Measurements from ENCODE around the gene TEC.
A peak's percentile ranks its signal among the peaks of the same experiment; 100 is the strongest.
"Not testable (repeated sequence)": the region's sequence is repeated elsewhere in the genome, so short reads cannot be mapped to it uniquely, and the experiment has no call there.

Gene TEC

GRCh38 chr4:48187066-48187465, 82.6 kb downstream of the TEC start:
- H3K9me3 Mint-ChIP-seq (ENCODE audit: low read depth); H3K4me1 Mint-ChIP-seq (ENCODE audit: low read depth); H3K4me3 Mint-ChIP-seq; H3K36me3 Mint-ChIP-seq; H3K27me3 Mint-ChIP-seq; H3K27ac Mint-ChIP-seq: not testable (repeated sequence)

GRCh38 chr4:48186394-48186793, 83.2 kb downstream of the TEC start:
- not testable (repeated sequence) for H3K27me3 Mint-ChIP-seq; H3K36me3 Mint-ChIP-seq; H3K9me3 Mint-ChIP-seq (ENCODE audit: low read depth); H3K4me1 Mint-ChIP-seq (ENCODE audit: low read depth); H3K4me3 Mint-ChIP-seq; H3K27ac Mint-ChIP-seq

GRCh38 chr4:48184882-48185281, 84.8 kb downstream of the TEC start:
- H3K4me1 Mint-ChIP-seq (ENCODE audit: low read depth), result peaks cover 2% of the 10 kb centered on the region
- no peaks in the 10 kb centered on the region for H3K27me3 Mint-ChIP-seq
- no peak overlapping the region for H3K27ac Mint-ChIP-seq
- no peaks in the 10 kb centered on the region for H3K36me3 Mint-ChIP-seq
- H3K4me3 Mint-ChIP-seq, result no peak overlapping the region
- H3K9me3 Mint-ChIP-seq (ENCODE audit: low read depth), result no peaks in the 10 kb centered on the region

GRCh38 chr4:48180234-48180633, 89.4 kb downstream of the TEC start:
- Mint-ChIP-seq H3K4me1 (ENCODE audit: low read depth) (peaks cover 7% of the 10 kb centered on the region), H3K9me3 (ENCODE audit: low read depth) (no peaks in the 10 kb centered on the region), H3K27me3 (no peaks in the 10 kb centered on the region), H3K4me3 (no peak overlapping the region), H3K36me3 (peaks cover 3% of the 10 kb centered on the region), H3K27ac (no peak overlapping the region)

GRCh38 chr4:48178931-48179330, 90.7 kb downstream of the TEC start:
- H3K4me3 Mint-ChIP-seq, result no peak overlapping the region
- no peak overlapping the region for H3K27ac Mint-ChIP-seq
- H3K27me3 Mint-ChIP-seq, result no peaks in the 10 kb centered on the region
- H3K36me3 Mint-ChIP-seq, result peaks cover 3% of the 10 kb centered on the region
- no peaks in the 10 kb centered on the region for H3K9me3 Mint-ChIP-seq (ENCODE audit: low read depth)
- H3K4me1 Mint-ChIP-seq (ENCODE audit: low read depth), result peaks cover 10% of the 10 kb centered on the region

GRCh38 chr4:48175806-48176205, 93.8 kb downstream of the TEC start:
- Mint-ChIP-seq H3K27ac (peak overlapping the region; percentile 38), H3K9me3 (ENCODE audit: low read depth) (no peaks in the 10 kb centered on the region), H3K36me3 (peaks cover 7% of the 10 kb centered on the region), H3K4me3 (no peak overlapping the region), H3K4me1 (ENCODE audit: low read depth) (peaks cover 10% of the 10 kb centered on the region), H3K27me3 (no peaks in the 10 kb centered on the region)

- no peak overlapping the region for H3K27ac Mint-ChIP-seq
- peaks cover 10% of the 10 kb centered on the region for H3K4me1 Mint-ChIP-seq (ENCODE audit: low read depth)
- H3K4me3 Mint-ChIP-seq, result no peak overlapping the region
- no peaks in the 10 kb centered on the region for H3K27me3 Mint-ChIP-seq
- peaks cover 7% of the 10 kb centered on the region for H3K36me3 Mint-ChIP-seq
- H3K9me3 Mint-ChIP-seq (ENCODE audit: low read depth), result no peaks in the 10 kb centered on the region
Observed at GRCh38 chr4:48175328-48175727, 94.3 kb downstream of the TEC start.

GRCh38 chr4:48173056-48173991, 96.3 kb downstream of the TEC start:
- peaks cover 10% of the 10 kb centered on the region for H3K36me3 Mint-ChIP-seq
- no peak overlapping the region for H3K27ac Mint-ChIP-seq
- no peaks in the 10 kb centered on the region for H3K27me3 Mint-ChIP-seq
- no peaks in the 10 kb centered on the region for H3K9me3 Mint-ChIP-seq (ENCODE audit: low read depth)
- no peak overlapping the region for H3K4me3 Mint-ChIP-seq
- H3K4me1 Mint-ChIP-seq (ENCODE audit: low read depth), result peaks cover 7% of the 10 kb centered on the region

- no peak overlapping the region for H3K27ac Mint-ChIP-seq
- peaks cover 14% of the 10 kb centered on the region for H3K4me1 Mint-ChIP-seq (ENCODE audit: low read depth)
- no peaks in the 10 kb centered on the region for H3K9me3 Mint-ChIP-seq (ENCODE audit: low read depth)
- H3K36me3 Mint-ChIP-seq, result peaks cover 8% of the 10 kb centered on the region
- no peak overlapping the region for H3K4me3 Mint-ChIP-seq
- no peaks in the 10 kb centered on the region for H3K27me3 Mint-ChIP-seq
Observed at GRCh38 chr4:48172651-48173050, 97.0 kb downstream of the TEC start.

GRCh38 chr4:48169636-48170035, 100.0 kb downstream of the TEC start:
- Mint-ChIP-seq H3K4me3 (no peak overlapping the region), H3K4me1 (ENCODE audit: low read depth) (peaks cover 9% of the 10 kb centered on the region), H3K27me3 (no peaks in the 10 kb centered on the region), H3K9me3 (ENCODE audit: low read depth) (no peaks in the 10 kb centered on the region), H3K27ac (no peak overlapping the region), H3K36me3 (peaks cover 18% of the 10 kb centered on the region)

- Mint-ChIP-seq H3K4me1 (ENCODE audit: low read depth) (peaks cover 15% of the 10 kb centered on the region), H3K36me3 (peaks cover 18% of the 10 kb centered on the region), H3K27me3 (no peaks in the 10 kb centered on the region), H3K4me3 (no peak overlapping the region), H3K9me3 (ENCODE audit: low read depth) (no peaks in the 10 kb centered on the region), H3K27ac (no peak overlapping the region)
Observed at GRCh38 chr4:48167538-48168263, 101.9 kb downstream of the TEC start.

GRCh38 chr4:48164561-48164960, 105.1 kb downstream of the TEC start:
- Mint-ChIP-seq H3K36me3 (peaks cover 20% of the 10 kb centered on the region), H3K4me1 (ENCODE audit: low read depth) (peaks cover 24% of the 10 kb centered on the region)
- not testable (repeated sequence) for H3K4me3 Mint-ChIP-seq; H3K27ac Mint-ChIP-seq; H3K9me3 Mint-ChIP-seq (ENCODE audit: low read depth); H3K27me3 Mint-ChIP-seq

GRCh38 chr4:48163746-48164145, 105.9 kb downstream of the TEC start:
- H3K36me3 Mint-ChIP-seq, result peaks cover 21% of the 10 kb centered on the region

GRCh38 chr4:48162162-48162561, 107.5 kb downstream of the TEC start:
- peaks cover 30% of the 10 kb centered on the region for H3K36me3 Mint-ChIP-seq
- H3K4me3 Mint-ChIP-seq, result no peak overlapping the region
- H3K27me3 Mint-ChIP-seq, result no peaks in the 10 kb centered on the region
- H3K27ac Mint-ChIP-seq, result peak overlapping the region; percentile 75
- H3K9me3 Mint-ChIP-seq (ENCODE audit: low read depth), result peaks cover 6% of the 10 kb centered on the region
- H3K4me1 Mint-ChIP-seq (ENCODE audit: low read depth), result peaks cover 15% of the 10 kb centered on the region

More at GRCh38 chr4:48163746-48164145, 105.9 kb downstream of the TEC start:
- no peak overlapping the region for H3K4me3 Mint-ChIP-seq
- H3K27ac Mint-ChIP-seq, result no peak overlapping the region
- H3K9me3 Mint-ChIP-seq (ENCODE audit: low read depth), result no peaks in the 10 kb centered on the region
- H3K4me1 Mint-ChIP-seq (ENCODE audit: low read depth), result peaks cover 24% of the 10 kb centered on the region
- H3K27me3 Mint-ChIP-seq, result no peaks in the 10 kb centered on the region

- Mint-ChIP-seq H3K27me3 (no peaks in the 10 kb centered on the region), H3K27ac (no peak overlapping the region), H3K4me1 (ENCODE audit: low read depth) (peaks cover 5% of the 10 kb centered on the region), H3K36me3 (peaks cover 48% of the 10 kb centered on the region), H3K4me3 (no peak overlapping the region), H3K9me3 (ENCODE audit: low read depth) (peaks cover 23% of the 10 kb centered on the region)
Observed at GRCh38 chr4:48157271-48157670, 112.4 kb downstream of the TEC start.

Measured in activated naive CD8-positive, alpha-beta T cell (primary cell).